ENCODE measurements around the gene SLC9C1.
"Not testable (repeated sequence)": the region's sequence is repeated elsewhere in the genome, so short reads cannot be mapped to it uniquely, and the experiment has no call there.

Gene SLC9C1

GRCh38 chr3:112197131-112197530 is 96.9 kb downstream of the SLC9C1 start:
- H3K9me2 ChIP-seq (replicated peaks; ENCODE audit: low read depth, low read length): no peaks in the 10 kb centered on the region
- H3K9ac ChIP-seq (ENCODE audit: low read depth, low read length, poor library complexity, severe bottlenecking): no peak overlapping the region
- H2AFZ ChIP-seq (ENCODE audit: low read length): no peak overlapping the region

GRCh38 chr3:112187300-112187699 is 106.7 kb downstream of the SLC9C1 start:
- Histone ChIP-seq H3F3A (ENCODE audit: low read depth) (no peaks in the 10 kb centered on the region), H2AFZ (ENCODE audit: low read length) (no peak overlapping the region), H3K4me3 (ENCODE audit: low read length, poor library complexity, severe bottlenecking) (no peak overlapping the region), H3K36me3 (ENCODE audit: insufficient read depth, low read length) (no peaks in the 10 kb centered on the region), H3K79me2 (ENCODE audit: insufficient read depth, low read length) (no peaks in the 10 kb centered on the region), H4K20me1 (ENCODE audit: insufficient read depth, low read length, poor library complexity, severe bottlenecking) (no peaks in the 10 kb centered on the region), H3K9ac (ENCODE audit: low read depth, low read length, poor library complexity, severe bottlenecking) (no peak overlapping the region), H3K4me2 (ENCODE audit: low read depth, low read length, poor library complexity, severe bottlenecking) (no peak overlapping the region), H3K9me2 (replicated peaks; ENCODE audit: low read depth, low read length) (no peaks in the 10 kb centered on the region), H3K4me1 (ENCODE audit: insufficient read depth, low read length, poor library complexity, severe bottlenecking) (no peaks in the 10 kb centered on the region), H3K9me3 (ENCODE audit: insufficient read depth, low read depth, low read length) (no peaks in the 10 kb centered on the region), H3K27me3 (ENCODE audit: insufficient read depth, low read length, poor library complexity, severe bottlenecking) (no peaks in the 10 kb centered on the region)
- TF ChIP-seq EZH2phosphoT487 (IDR thresholded peaks at IDR 0.05; ENCODE audit: borderline replicate concordance) (no peak), CTCF (conservative IDR thresholded peaks at IDR 0.05; ENCODE audit: low read length) (no peak)

More at GRCh38 chr3:112197131-112197530, 96.9 kb downstream of the SLC9C1 start:
- Histone ChIP-seq H3K36me3 (ENCODE audit: insufficient read depth, low read length) (no peaks in the 10 kb centered on the region), H3K4me3 (ENCODE audit: low read length, poor library complexity, severe bottlenecking) (no peak overlapping the region), H4K20me1 (ENCODE audit: insufficient read depth, low read length, poor library complexity, severe bottlenecking) (no peaks in the 10 kb centered on the region), H3K4me1 (ENCODE audit: insufficient read depth, low read length, poor library complexity, severe bottlenecking) (no peaks in the 10 kb centered on the region), H3F3A (ENCODE audit: low read depth) (no peaks in the 10 kb centered on the region), H3K79me2 (ENCODE audit: insufficient read depth, low read length) (no peaks in the 10 kb centered on the region), H3K4me2 (ENCODE audit: low read depth, low read length, poor library complexity, severe bottlenecking) (no peak overlapping the region), H3K27me3 (ENCODE audit: insufficient read depth, low read length, poor library complexity, severe bottlenecking) (no peaks in the 10 kb centered on the region), H3K9me3 (ENCODE audit: insufficient read depth, low read depth, low read length) (peaks cover 18% of the 10 kb centered on the region; the same call in 1 of the 2 replicates)
- TF ChIP-seq EZH2phosphoT487 (IDR thresholded peaks at IDR 0.05; ENCODE audit: borderline replicate concordance) (no peak), CTCF (conservative IDR thresholded peaks at IDR 0.05; ENCODE audit: low read length) (no peak)

GRCh38 chr3:112185423-112186035 is 108.5 kb downstream of the SLC9C1 start:
- not testable (repeated sequence) for H3K4me1 ChIP-seq (ENCODE audit: insufficient read depth, low read length, poor library complexity, severe bottlenecking); H3K36me3 ChIP-seq (ENCODE audit: insufficient read depth, low read length); H3K9me3 ChIP-seq (ENCODE audit: insufficient read depth, low read depth, low read length); H3K4me2 ChIP-seq (ENCODE audit: low read depth, low read length, poor library complexity, severe bottlenecking); H3K27me3 ChIP-seq (ENCODE audit: insufficient read depth, low read length, poor library complexity, severe bottlenecking); H4K20me1 ChIP-seq (ENCODE audit: insufficient read depth, low read length, poor library complexity, severe bottlenecking); H3K9ac ChIP-seq (ENCODE audit: low read depth, low read length, poor library complexity, severe bottlenecking); H3K9me2 ChIP-seq (replicated peaks; ENCODE audit: low read depth, low read length); H3K79me2 ChIP-seq (ENCODE audit: insufficient read depth, low read length); H3F3A ChIP-seq (ENCODE audit: low read depth); H3K4me3 ChIP-seq (ENCODE audit: low read length, poor library complexity, severe bottlenecking); H2AFZ ChIP-seq (ENCODE audit: low read length)

- H3K4me1 ChIP-seq (ENCODE audit: insufficient read depth, low read length, poor library complexity, severe bottlenecking): no peaks in the 10 kb centered on the region
- TF ChIP-seq CTCF (conservative IDR thresholded peaks at IDR 0.05; ENCODE audit: low read length) (no peak), EZH2phosphoT487 (IDR thresholded peaks at IDR 0.05; ENCODE audit: borderline replicate concordance) (no peak)
Measured at GRCh38 chr3:112175646-112176045, 118.4 kb downstream of the SLC9C1 start.

More at GRCh38 chr3:112175646-112176045, 118.4 kb downstream of the SLC9C1 start:
- Histone ChIP-seq H3K9me3 (ENCODE audit: insufficient read depth, low read depth, low read length) (no peaks in the 10 kb centered on the region), H3K4me3 (ENCODE audit: low read length, poor library complexity, severe bottlenecking) (no peak overlapping the region), H3F3A (ENCODE audit: low read depth) (no peaks in the 10 kb centered on the region), H3K4me2 (ENCODE audit: low read depth, low read length, poor library complexity, severe bottlenecking) (no peak overlapping the region), H3K36me3 (ENCODE audit: insufficient read depth, low read length) (no peaks in the 10 kb centered on the region), H3K79me2 (ENCODE audit: insufficient read depth, low read length) (no peaks in the 10 kb centered on the region), H3K27me3 (ENCODE audit: insufficient read depth, low read length, poor library complexity, severe bottlenecking) (no peaks in the 10 kb centered on the region), H4K20me1 (ENCODE audit: insufficient read depth, low read length, poor library complexity, severe bottlenecking) (no peaks in the 10 kb centered on the region), H3K9me2 (replicated peaks; ENCODE audit: low read depth, low read length) (no peaks in the 10 kb centered on the region), H2AFZ (ENCODE audit: low read length) (no peak overlapping the region), H3K9ac (ENCODE audit: low read depth, low read length, poor library complexity, severe bottlenecking) (no peak overlapping the region)
